GM23338 (cell line): Measurements from ENCODE around the gene PER3. TPM values are rescaled to one million over a fixed set of nuclear protein-coding genes. Genes with fewer than 3 reads are reported as not detected.

Source experiments
- ATAC-seq: fragments of 200-7000 bp; cut with Tn5 transposase; 3 replicates; pipeline ENCODE4 v1.9.1; 2020
- DNase-seq: peaks from one replicate; pipeline ENCODE4 v3.0.0-alpha.2; 2015; ENCODE audit warnings: low spot score
- H2AFZ ChIP-seq: fragments of 200-600 bp; sonication (generic); 2 replicates; pipeline ENCODE4 v1.8.0; 2016; ENCODE audit warnings: antibody characterized with exemption, mild to moderate bottlenecking, moderate library complexity
- H3F3A ChIP-seq: fragments of 200-600 bp; sonication (generic); replicated peaks from 2 replicates; pipeline ENCODE4 v1.8.0; 2017; ENCODE audit warnings: antibody characterized with exemption, mixed run types, low read depth
- H3K27ac ChIP-seq: fragments of 200-600 bp; sonication (generic); 2 replicates; pipeline ENCODE4 v1.6.1; 2016; ENCODE audit warnings: low read depth
- H3K27me3 ChIP-seq: fragments of 200-600 bp; sonication (generic); 2 replicates; pipeline ENCODE4 v1.8.0; 2016; ENCODE audit warnings: mild to moderate bottlenecking, mixed run types, moderate library complexity; ENCODE audit not compliant: insufficient read depth
- H3K36me3 ChIP-seq: fragments of 200-600 bp; sonication (generic); 2 replicates; pipeline ENCODE4 v1.8.0; 2016; ENCODE audit warnings: mild to moderate bottlenecking; ENCODE audit not compliant: insufficient read depth
- H3K4me1 ChIP-seq: fragments of 200-600 bp; sonication (generic); 2 replicates; pipeline ENCODE4 v1.8.0; 2016; ENCODE audit warnings: mild to moderate bottlenecking, moderate library complexity; ENCODE audit not compliant: insufficient read depth
- H3K4me2 ChIP-seq: fragments of 200-600 bp; sonication (generic); 2 replicates; pipeline ENCODE4 v1.7.1; 2017; ENCODE audit warnings: mixed run types
- H3K4me3 ChIP-seq: fragments of 200-600 bp; sonication (generic); 2 replicates; pipeline ENCODE4 v1.6.1; 2016; ENCODE audit warnings: mixed run types
- H3K79me2 ChIP-seq: fragments of 200-600 bp; sonication (generic); replicated peaks from 2 replicates; pipeline ENCODE4 v1.8.0; 2017; ENCODE audit warnings: mild to moderate bottlenecking; ENCODE audit not compliant: insufficient read depth
- H3K9me2 ChIP-seq: fragments of 200-600 bp; sonication (generic); 2 replicates; pipeline ENCODE4 v1.8.0; 2017; ENCODE audit not compliant: insufficient read depth
- H4K20me1 ChIP-seq: fragments of 200-600 bp; sonication (generic); replicated peaks from 2 replicates; pipeline ENCODE4 v1.8.0; 2017; ENCODE audit warnings: mild to moderate bottlenecking; ENCODE audit not compliant: insufficient read depth
- H3K27ac Mint-ChIP-seq: 2 replicates; pipeline ENCODE4 v1.8.0; 2020; ENCODE audit warnings: inconsistent platforms, mild to moderate bottlenecking, moderate library complexity, mixed read lengths
- H3K27me3 Mint-ChIP-seq: 3 replicates; pipeline ENCODE4 v1.8.0; 2022; ENCODE audit warnings: low read depth, mild to moderate bottlenecking, moderate library complexity, mixed read lengths, inconsistent platforms; ENCODE audit not compliant: insufficient read depth, poor library complexity
- H3K36me3 Mint-ChIP-seq: 3 replicates; pipeline ENCODE4 v1.8.0; 2021; ENCODE audit warnings: low read depth, mild to moderate bottlenecking, inconsistent platforms, moderate library complexity, mixed read lengths
- H3K4me1 Mint-ChIP-seq: 3 replicates; pipeline ENCODE4 v1.8.0; 2020; ENCODE audit warnings: mild to moderate bottlenecking, inconsistent platforms, mixed read lengths
- H3K4me3 Mint-ChIP-seq: 3 replicates; pipeline ENCODE4 v1.8.0; 2021; ENCODE audit warnings: moderate library complexity, mild to moderate bottlenecking, inconsistent platforms, mixed read lengths
- H3K9me3 Mint-ChIP-seq: 3 replicates; pipeline ENCODE4 v1.8.0; 2020; ENCODE audit warnings: moderate library complexity, mild to moderate bottlenecking, inconsistent platforms, mixed read lengths
- CTCF ChIP-seq, 2 experiments: fragments of 200-600 bp in 1 of 2; sonication (generic) in 1 of 2; conservative IDR thresholded peaks; 2 replicates each; pipeline versions ENCODE4 v1.5.1 to v1.6.1; 2016 to 2017; ENCODE audit warnings: antibody characterized with exemption in 2 of 2, low read depth in 2 of 2, mild to moderate bottlenecking in 2 of 2, moderate library complexity in 1 of 2
- ETS1 ChIP-seq: IDR thresholded peaks from 2 replicates; pipeline ENCODE4 v1.6.1; 2016; ENCODE audit warnings: antibody characterized with exemption
- EZH2 ChIP-seq: fragments of 200-600 bp; sonication (generic); IDR thresholded peaks from one replicate; pipeline ENCODE4 v1.8.0; 2017; ENCODE audit warnings: antibody characterized with exemption, mild to moderate bottlenecking, low read depth; ENCODE audit not compliant: unreplicated experiment
- NANOG ChIP-seq: IDR thresholded peaks from 2 replicates; pipeline ENCODE4 v1.6.1; 2016; ENCODE audit warnings: antibody characterized with exemption, borderline replicate concordance
- POLR2AphosphoS5 ChIP-seq: IDR thresholded peaks from 2 replicates; pipeline ENCODE4 v1.6.1; 2016; ENCODE audit warnings: antibody characterized with exemption, low read depth
- REST ChIP-seq: IDR thresholded peaks from one replicate; pipeline ENCODE4 v1.6.1; 2018; ENCODE audit warnings: antibody characterized with exemption; ENCODE audit not compliant: unreplicated experiment
- STAT1 ChIP-seq: IDR thresholded peaks from one replicate; pipeline ENCODE4 v1.6.1; 2016; ENCODE audit warnings: antibody characterized with exemption; ENCODE audit not compliant: unreplicated experiment
- ZNF114 ChIP-seq: fragments of 250-450 bp; sonication (Bioruptor Pico); IDR thresholded peaks from 2 replicates; pipeline ENCODE4 v1.5.0; 2020; ENCODE audit warnings: mild to moderate bottlenecking, moderate library complexity
- ZNF331 ChIP-seq: fragments of 250-450 bp; sonication (Bioruptor Pico); IDR thresholded peaks from 2 replicates; pipeline ENCODE4 v1.5.0; 2020; ENCODE audit warnings: low read depth, mild to moderate bottlenecking, moderate library complexity
- polyA plus RNA-seq: library from polyadenylated mRNA; unstranded; fragments of >200 nt; fragmentation: Nextera tagmentation; extraction: Ambion mirVana; gene quantifications from 2 replicates; pipeline ENCODE4 v1.2.1, GENCODE V29; 2016
- total RNA-seq: library from RNA; depleted of rRNA; stranded (reverse); fragments of >200 nt; shearing (Covaris generic); gene quantifications from 2 replicates; pipeline ENCODE4 v1.2.3, GENCODE V29; 2014

Gene PER3
- total and polyA plus RNA-seq, 2 experiments from 2014 or later = 6.1 to 16.4 TPM

- no peak overlapping the region for H3K4me2 ChIP-seq
- no peaks in the 10 kb centered on the region; the same call in 2 of the 3 replicates for H3K36me3 Mint-ChIP-seq
Observed at GRCh38 chr1:7847599-7847998, 63.5 kb downstream of the PER3 start.

GRCh38 chr1:7850786-7851185 is 66.7 kb downstream of the PER3 start:
- H3K4me1 ChIP-seq = no peaks in the 10 kb centered on the region
- no peak for DNase-seq
- no peaks in the 10 kb centered on the region for H3K36me3 ChIP-seq
- no peaks in the 10 kb centered on the region for H3K79me2 ChIP-seq
- no peaks in the 10 kb centered on the region for H3K9me2 ChIP-seq
- H3F3A ChIP-seq = no peaks in the 10 kb centered on the region
- no peaks in the 10 kb centered on the region for H4K20me1 ChIP-seq
- H2AFZ ChIP-seq = no peak overlapping the region
- H3K9me3 Mint-ChIP-seq = no peaks in the 10 kb centered on the region
- no peak overlapping the region for H3K4me3 ChIP-seq
- H3K4me1 Mint-ChIP-seq = peaks cover 8% of the 10 kb centered on the region
- no peak overlapping the region for H3K27ac Mint-ChIP-seq
- H3K27me3 Mint-ChIP-seq = peaks cover 6% of the 10 kb centered on the region
- ATAC-seq = no peak
- H3K4me2 ChIP-seq = no peak overlapping the region
- H3K4me3 Mint-ChIP-seq = no peak overlapping the region
- no peaks in the 10 kb centered on the region for H3K27me3 ChIP-seq
- H3K27ac ChIP-seq = no peak overlapping the region
- H3K36me3 Mint-ChIP-seq = no peaks in the 10 kb centered on the region
- TF ChIP-seq NANOG = no peak
- TF ChIP-seq STAT1 = no peak
- no peak for TF ChIP-seq ETS1
- TF ChIP-seq CTCF (conservative IDR thresholded peaks at IDR 0.05; ENCODE audit: low read depth in 2 of 2) = no peak
- no peak for TF ChIP-seq EZH2
- TF ChIP-seq ZNF331 (CRISPR knock-in tag) = no peak
- TF ChIP-seq REST = no peak

More at GRCh38 chr1:7847599-7847998, 63.5 kb downstream of the PER3 start:
- H2AFZ ChIP-seq = no peak overlapping the region
- no peak for DNase-seq
- H3K27ac ChIP-seq = no peak overlapping the region
- H3K4me3 ChIP-seq = no peak overlapping the region
- TF ChIP-seq NANOG (no peak), POLR2AphosphoS5 (no peak), CTCF (conservative IDR thresholded peaks at IDR 0.05; ENCODE audit: low read depth in 2 of 2) (no peak), ZNF114 (no peak), EZH2 (no peak)
- no peaks in the 10 kb centered on the region for H3F3A ChIP-seq
- Mint-ChIP-seq H3K9me3 (no peaks in the 10 kb centered on the region), H3K4me3 (no peak overlapping the region), H3K4me1 (peaks cover 1% of the 10 kb centered on the region; the same call in 2 of the 3 replicates), H3K27me3 (peaks cover 5% of the 10 kb centered on the region), H3K27ac (no peak overlapping the region; the same call in 1 of the 2 replicates)
- 0 out of 2 replicates have a peak, but pooled peaks cover 10% of the 10 kb centered on the region for H3K36me3 ChIP-seq
- ATAC-seq = no peak
- no peaks in the 10 kb centered on the region for H3K4me1 ChIP-seq
- H3K9me2 ChIP-seq = no peaks in the 10 kb centered on the region
- H4K20me1 ChIP-seq = no peaks in the 10 kb centered on the region
- H3K27me3 ChIP-seq = no peaks in the 10 kb centered on the region
- H3K79me2 ChIP-seq = no peaks in the 10 kb centered on the region
